H1 (cell line): ENCODE results near the gene CHCHD6. TPM values are rescaled to one million over a fixed set of nuclear protein-coding genes. Genes with fewer than 3 reads are reported as not detected.

Experiments
- CTCF ChIA-PET: fragments of 300-600 bp; sonication (Branson Sonifier 250); formaldehyde crosslinking; loops from one replicate; lab custom pipeline; 2021; ENCODE audit not compliant: partially characterized antibody; lab: Charles Lee
- POLR2A ChIA-PET: fragments of 300-600 bp; sonication (Branson Sonifier 250); formaldehyde crosslinking; loops from one replicate; lab custom pipeline; 2021; ENCODE audit warnings: inconsistent platforms; ENCODE audit not compliant: partially characterized antibody; lab: Charles Lee
- DNase-seq, 2 experiments: peaks; one replicate each; pipeline versions ENCODE4 v3.0.0 to v3.0.0-alpha.2; 2010 to 2022; ENCODE audit warnings: low spot score in 2 of 2, low read depth in 1 of 2, mixed read lengths in 1 of 2
- FAIRE-seq: peaks from 2 replicates; lab custom pipeline; 2011; peaks lifted over from hg19 to GRCh38; lab: Jason Lieb, UNC
- H2AFZ ChIP-seq: 2 replicates; pipeline ENCODE4 v1.8.1; 2012; ENCODE audit warnings: low read length, inconsistent platforms
- H2AK5ac ChIP-seq: 2 replicates; pipeline ENCODE4 v1.6.1; 2013; ENCODE audit warnings: low read depth, low read length
- H2BK120ac ChIP-seq: replicated peaks from 2 replicates; pipeline ENCODE3; 2013; ENCODE audit warnings: low read depth, low read length, inconsistent platforms
- H2BK12ac ChIP-seq: 2 replicates; pipeline ENCODE4 v1.6.1; 2013; ENCODE audit warnings: low read depth, low read length
- H2BK15ac ChIP-seq: 2 replicates; pipeline ENCODE4 v1.6.1; 2013; ENCODE audit warnings: low read length
- H2BK20ac ChIP-seq: 2 replicates; pipeline ENCODE4 v1.6.1; 2013; ENCODE audit warnings: low read length
- H2BK5ac ChIP-seq: 2 replicates; pipeline ENCODE4 v1.6.1; 2013; ENCODE audit warnings: low read depth, low read length
- H3K14ac ChIP-seq: 2 replicates; pipeline ENCODE4 v1.6.1; 2013; ENCODE audit warnings: inconsistent platforms; ENCODE audit not compliant: insufficient read length
- H3K18ac ChIP-seq: 2 replicates; pipeline ENCODE4 v1.6.1; 2013; ENCODE audit warnings: low read length; ENCODE audit errors: extremely low read depth
- H3K23ac ChIP-seq: 2 replicates; pipeline ENCODE4 v1.6.1; 2013; ENCODE audit warnings: inconsistent platforms; ENCODE audit not compliant: insufficient read length
- H3K23me2 ChIP-seq: 2 replicates; pipeline ENCODE4 v1.6.1; 2013; ENCODE audit warnings: low read depth, low read length
- H3K27ac ChIP-seq: 2 replicates; pipeline ENCODE4 v1.6.1; 2011; ENCODE audit warnings: low read depth, low read length, inconsistent platforms
- H3K27me3 ChIP-seq, 4 experiments: replicated peaks in 1 of 4; 1 replicate in 1 of 4; 2 replicates in 3 of 4; pipeline versions ENCODE4 v1.6.1 to v1.8.1; 2011 to 2013; ENCODE audit warnings: low read length in 3 of 4, mild to moderate bottlenecking in 3 of 4, inconsistent platforms in 2 of 4, mixed read lengths in 2 of 4, moderate library complexity in 1 of 4; ENCODE audit not compliant: control insufficient read depth in 3 of 4, insufficient read depth in 3 of 4; ENCODE audit errors: extremely low read depth in 1 of 4
- H3K36me3 ChIP-seq, 4 experiments: 2 replicates each; pipeline versions ENCODE4 v1.6.1 to v1.8.1; 2011 to 2013; ENCODE audit warnings: mild to moderate bottlenecking in 4 of 4, low read length in 3 of 4, moderate library complexity in 2 of 4, control low read depth in 1 of 4, inconsistent platforms in 1 of 4; ENCODE audit not compliant: insufficient read depth in 4 of 4, control insufficient read depth in 2 of 4
- H3K4ac ChIP-seq: replicated peaks from 2 replicates; pipeline ENCODE3; 2013; ENCODE audit warnings: low read length, low read depth, mixed read lengths, inconsistent platforms; ENCODE audit not compliant: insufficient read length
- H3K4me1 ChIP-seq, 4 experiments: replicated peaks in 1 of 4; 1 replicate in 1 of 4; 2 replicates in 3 of 4; pipeline versions ENCODE4 v1.6.1 to v1.8.1; 2011 to 2013; ENCODE audit warnings: low read length in 3 of 4, inconsistent platforms in 2 of 4, mixed read lengths in 1 of 4; ENCODE audit not compliant: insufficient read depth in 4 of 4, control insufficient read depth in 3 of 4
- H3K4me2 ChIP-seq, 2 experiments: 2 replicates each; pipeline versions ENCODE4 v1.6.1 to v1.8.1; 2011 to 2013; ENCODE audit warnings: low read depth in 2 of 2, low read length in 2 of 2, control low read depth in 1 of 2, inconsistent platforms in 1 of 2, mild to moderate bottlenecking in 1 of 2; ENCODE audit not compliant: insufficient read depth in 1 of 2
- H3K4me3 ChIP-seq, 4 experiments: fragments of 200-600, 300-600 bp in 1 of 4; sonication (generic), shearing (Covaris generic), sonication (Bioruptor Twin) in 1 of 4; 2 replicates each; pipeline versions ENCODE4 v1.5.1 to v1.8.1; 2011 to 2016; ENCODE audit warnings: low read length in 4 of 4, low read depth in 3 of 4, control low read depth in 2 of 4, inconsistent platforms in 2 of 4, mild to moderate bottlenecking in 2 of 4, mixed read lengths in 1 of 4, moderate library complexity in 1 of 4; ENCODE audit not compliant: insufficient read depth in 2 of 4; ENCODE audit errors: extremely low read depth in 1 of 4
- H3K56ac ChIP-seq: replicated peaks from 2 replicates; pipeline ENCODE3; 2013; ENCODE audit warnings: low read depth, mild to moderate bottlenecking, mixed read lengths, low read length, inconsistent platforms; ENCODE audit not compliant: insufficient read length
- H3K79me1 ChIP-seq: 2 replicates; pipeline ENCODE4 v1.6.1; 2013; ENCODE audit warnings: low read depth, low read length, control low read depth
- H3K79me2 ChIP-seq, 2 experiments: 2 replicates each; pipeline versions ENCODE4 v1.6.1 to v1.8.1; 2012 to 2013; ENCODE audit warnings: low read length in 2 of 2, mild to moderate bottlenecking in 2 of 2, inconsistent platforms in 1 of 2; ENCODE audit not compliant: insufficient read depth in 2 of 2, control insufficient read depth in 1 of 2
- H3K9ac ChIP-seq, 4 experiments: replicated peaks in 1 of 4; 1 replicate in 1 of 4; 2 replicates in 3 of 4; pipeline versions ENCODE4 v1.6.1 to v1.8.1; 2011 to 2013; ENCODE audit warnings: low read depth in 3 of 4, low read length in 3 of 4, control low read depth in 2 of 4, mild to moderate bottlenecking in 2 of 4, moderate library complexity in 2 of 4, inconsistent platforms in 1 of 4; ENCODE audit errors: extremely low read depth in 1 of 4
- H3K9me3 ChIP-seq, 2 experiments: 2 replicates each; pipeline versions ENCODE4 v1.6.1 to v1.8.1; 2012 to 2013; ENCODE audit warnings: mild to moderate bottlenecking in 2 of 2, moderate library complexity in 2 of 2, control low read depth in 1 of 2, inconsistent platforms in 1 of 2, low read depth in 1 of 2, low read length in 1 of 2, mixed read lengths in 1 of 2; ENCODE audit not compliant: insufficient read depth in 2 of 2
- H4K20me1 ChIP-seq, 2 experiments: replicated peaks in 1 of 2; 2 replicates each; pipeline versions ENCODE3 to v1.8.1; 2011 to 2013; ENCODE audit warnings: inconsistent platforms in 2 of 2, low read length in 2 of 2, mild to moderate bottlenecking in 1 of 2; ENCODE audit not compliant: insufficient read depth in 2 of 2, control insufficient read depth in 1 of 2
- H4K5ac ChIP-seq: 2 replicates; pipeline ENCODE4 v1.6.1; 2013; ENCODE audit warnings: low read length, low read depth, mixed read lengths, inconsistent platforms; ENCODE audit not compliant: insufficient read length
- H4K8ac ChIP-seq: 2 replicates; pipeline ENCODE4 v1.8.0; 2013; ENCODE audit warnings: mild to moderate bottlenecking, moderate library complexity, low read length, inconsistent platforms; ENCODE audit not compliant: insufficient read depth; ENCODE audit errors: extremely low read depth
- H4K91ac ChIP-seq: replicated peaks from 2 replicates; pipeline ENCODE3; 2013; ENCODE audit warnings: low read length, mixed read lengths, inconsistent platforms; ENCODE audit not compliant: insufficient read length
- CHD1 ChIP-seq: IDR thresholded peaks from 2 replicates; pipeline ENCODE4 v1.6.1; 2012; ENCODE audit warnings: low read depth, low read length, improper control_type of control experiment
- EZH2 ChIP-seq: fragments of 200-600 bp; sonication (generic); IDR thresholded peaks from 2 replicates; pipeline ENCODE4 v1.7.1; 2012; ENCODE audit warnings: low read depth, mild to moderate bottlenecking, moderate library complexity, low read length, inconsistent platforms; ENCODE audit not compliant: severe bottlenecking
- RFX5 ChIP-seq: IDR thresholded peaks from 2 replicates; pipeline ENCODE4 v1.6.1; 2011; ENCODE audit warnings: low read depth, low read length, improper control_type of control experiment, borderline replicate concordance
- SIN3A ChIP-seq, 2 experiments: IDR thresholded peaks in 1 of 2; conservative IDR thresholded peaks in 1 of 2; 2 replicates each; pipeline ENCODE4 v1.6.1; 2011 to 2012; ENCODE audit warnings: low read length in 2 of 2, improper control_type of control experiment in 1 of 2, low read depth in 1 of 2, mild to moderate bottlenecking in 1 of 2
- SUZ12 ChIP-seq: fragments of 200-600 bp; sonication (generic); IDR thresholded peaks from 2 replicates; pipeline ENCODE4 v1.6.1; 2012; ENCODE audit warnings: mild to moderate bottlenecking, inconsistent platforms, low read length, moderate library complexity, mixed read lengths
- WGBS, 2 experiments: shearing (Covaris generic) in 1 of 2; methylation state at CpG; one replicate each; pipeline versions ENCODE4 v1.1.6 to v1.1.7; 2013 to 2015; ENCODE audit warnings: low lambda C conversion rate in 2 of 2, mixed read lengths in 2 of 2, inconsistent platforms in 1 of 2, low coverage in 1 of 2, missing lambda C conversion rate in 1 of 2; ENCODE audit not compliant: insufficient replicate concordance in 2 of 2, insufficient coverage in 1 of 2, insufficient read length in 1 of 2; ENCODE audit errors: extremely low coverage in 1 of 2, missing lambda C conversion rate in 1 of 2; 5-methylcytosine and 5-hydroxymethylcytosine counted together
- polyA plus RNA-seq, 7 experiments: library from polyadenylated mRNA; depleted of rRNA in 3 of 7; stranded (reverse) in 5 of 7; unstranded in 2 of 7; fragments of >200 nt in 5 of 7; fragments of 200-250 nt in 2 of 7; gene quantifications; 1 replicate in 5 of 7; 2 replicates in 1 of 7; 4 replicates in 1 of 7; pipeline versions ENCODE4 v1.2.1 to v1.2.3, GENCODE V29; 2011 to 2013; ENCODE audit warnings: missing spikeins in 2 of 7, mixed read lengths in 2 of 7
- total RNA-seq: library from RNA; stranded (reverse); fragmentation: NEBNext Ultra II Directional; extraction: Animal tissue kit (Norgen Biotek cat#: 25700); gene quantifications from 2 replicates; pipeline ENCODE4 v1.2.1, GENCODE V29; 2021

CHCHD6 gene
- total and polyA plus RNA-seq, 2 of the 8 experiments (the other 6 are each of a cell fraction or from before 2014, with no cell fraction given), result 32.4 to 37.6 TPM

- Histone ChIP-seq H3K27ac (no peak overlapping the region), H3K79me2 (no peaks in the 10 kb centered on the region), H3K23ac (no peak overlapping the region), H3K4me3 (no peak overlapping the region), H3K36me3 (no peaks in the 10 kb centered on the region), H2BK15ac (no peak overlapping the region), H3K9me3 (0 out of 4 replicates have a peak, but pooled peaks cover 0 to 6% of the 10 kb centered on the region in 2 experiments), H4K5ac (peak overlapping the region; percentile 55), H2BK20ac (no peak overlapping the region), H3K4ac (no peak overlapping the region), H3K9ac (no peak overlapping the region), H3K4me2 (no peak overlapping the region), H3K14ac (no peak overlapping the region), H3K4me1 (no peaks in the 10 kb centered on the region; a peak in 1 of 7 replicates), H2AK5ac (no peak overlapping the region), H3K23me2 (no peaks in the 10 kb centered on the region), H2AFZ (no peak overlapping the region), H4K8ac (no peak overlapping the region), H3K56ac (no peak overlapping the region), H3K27me3 (no peaks in the 10 kb centered on the region), H4K20me1 (no peaks in the 10 kb centered on the region), H2BK5ac (no peak overlapping the region), H4K91ac (no peak overlapping the region), H2BK12ac (no peak overlapping the region), H3K18ac (no peak overlapping the region), H2BK120ac (no peak overlapping the region), H3K79me1 (no peaks in the 10 kb centered on the region; the same call in 1 of the 2 replicates)
- WGBS, 2 experiments, result 86% methylated on average over 4 of the region's 4 CpGs; no CpG with 5 or more reads in 1 of the 2 experiments
- ChIA-PET POLR2A (no interaction called here), CTCF (interaction anchor here (1.0 to 2.6 kb wide), 4 partner anchors 10 to 87 kb away, joined by 3 to 6 read pairs (median 4); no protein-coding TSS in a partner anchor)
- FAIRE-seq (no peak), DNase-seq (no peak)
- TF ChIP-seq RFX5 (no peak), SUZ12 (no peak), CHD1 (no peak), EZH2 (no peak), SIN3A (conservative IDR thresholded peaks at IDR 0.05 in 1 of 2, IDR thresholded peaks at IDR 0.05 in 1 of 2; ENCODE audit: low read depth in 1 of 2, low read length in 2 of 2) (no peak)
These were observed 211.0 kb downstream of the CHCHD6 start for GRCh38 chr3:126915015-126915414.
